HEK293T (cell line): Measurements from ENCODE around the gene NOXO1.

Experiments
- CTCF ChIA-PET: fragments of 350-600 bp; formaldehyde crosslinking; extraction: SDS; loops from one replicate; lab custom pipeline; 2021; ENCODE audit warnings: antibody characterized with exemption, inconsistent platforms; lab: Yijun Ruan, JAX
- POLR2A ChIA-PET: fragments of 350-600 bp; formaldehyde crosslinking; extraction: SDS; loops from one replicate; lab custom pipeline; 2020; ENCODE audit warnings: antibody characterized with exemption, inconsistent platforms; lab: Yijun Ruan, JAX
- DNase-seq: peaks from one replicate; pipeline ENCODE4 v3.0.0; 2012; ENCODE audit warnings: mixed read lengths; ENCODE audit errors: extremely low spot score
- ARNT ChIP-seq: fragments of 450-650 bp; IDR thresholded peaks from 2 replicates; pipeline ENCODE4 v1.6.1; 2017; ENCODE audit warnings: mild to moderate bottlenecking
- BHLHE40 ChIP-seq: fragments of 450-650 bp; IDR thresholded peaks from 2 replicates; pipeline ENCODE4 v1.6.1; 2016; ENCODE audit warnings: mild to moderate bottlenecking, moderate library complexity, borderline replicate concordance
- CTBP1 ChIP-seq: fragments of 450-650 bp; IDR thresholded peaks from 2 replicates; pipeline ENCODE4 v1.6.1; 2016; ENCODE audit warnings: borderline replicate concordance
- ELF4 ChIP-seq: fragments of 450-650 bp; IDR thresholded peaks from 2 replicates; pipeline ENCODE4 v1.6.1; 2017; ENCODE audit warnings: antibody characterized with exemption
- FOXA1 ChIP-seq: fragments of 450-650 bp; IDR thresholded peaks from 2 replicates; pipeline ENCODE4 v1.6.1; 2016; ENCODE audit warnings: mild to moderate bottlenecking
- FOXK2 ChIP-seq: fragments of 450-650 bp; IDR thresholded peaks from 2 replicates; pipeline ENCODE4 v1.6.1; 2016; ENCODE audit warnings: mild to moderate bottlenecking
- FOXM1 ChIP-seq: fragments of 450-650 bp; IDR thresholded peaks from 2 replicates; pipeline ENCODE4 v1.6.1; 2017; ENCODE audit warnings: mild to moderate bottlenecking, borderline replicate concordance
- HDGF ChIP-seq: fragments of 450-650 bp; IDR thresholded peaks from 2 replicates; pipeline ENCODE4 v1.6.1; 2017; ENCODE audit warnings: antibody characterized with exemption, borderline replicate concordance
- L3MBTL2 ChIP-seq: fragments of 450-650 bp; conservative IDR thresholded peaks from 2 replicates; pipeline ENCODE4 v1.6.1; 2016; ENCODE audit warnings: mild to moderate bottlenecking
- LEF1 ChIP-seq: fragments of 450-650 bp; IDR thresholded peaks from 2 replicates; pipeline ENCODE4 v1.6.1; 2017; ENCODE audit warnings: mild to moderate bottlenecking, borderline replicate concordance
- NFRKB ChIP-seq: fragments of 450-650 bp; IDR thresholded peaks from 2 replicates; pipeline ENCODE4 v1.6.1; 2016; ENCODE audit warnings: mild to moderate bottlenecking, moderate library complexity
- PKNOX1 ChIP-seq: fragments of 450-650 bp; IDR thresholded peaks from 2 replicates; pipeline ENCODE4 v1.6.1; 2016
- SP1 ChIP-seq: fragments of 450-650 bp; IDR thresholded peaks from 2 replicates; pipeline ENCODE4 v1.6.1; 2017
- SUZ12 ChIP-seq: fragments of 450-650 bp; IDR thresholded peaks from 2 replicates; pipeline ENCODE4 v1.6.1; 2016; ENCODE audit warnings: mild to moderate bottlenecking
- TARDBP ChIP-seq: fragments of 450-650 bp; IDR thresholded peaks from 2 replicates; pipeline ENCODE4 v1.6.1; 2016
- ZNF384 ChIP-seq: fragments of 450-650 bp; IDR thresholded peaks from 2 replicates; pipeline ENCODE4 v1.6.1; 2016

Gene NOXO1

DNA sequence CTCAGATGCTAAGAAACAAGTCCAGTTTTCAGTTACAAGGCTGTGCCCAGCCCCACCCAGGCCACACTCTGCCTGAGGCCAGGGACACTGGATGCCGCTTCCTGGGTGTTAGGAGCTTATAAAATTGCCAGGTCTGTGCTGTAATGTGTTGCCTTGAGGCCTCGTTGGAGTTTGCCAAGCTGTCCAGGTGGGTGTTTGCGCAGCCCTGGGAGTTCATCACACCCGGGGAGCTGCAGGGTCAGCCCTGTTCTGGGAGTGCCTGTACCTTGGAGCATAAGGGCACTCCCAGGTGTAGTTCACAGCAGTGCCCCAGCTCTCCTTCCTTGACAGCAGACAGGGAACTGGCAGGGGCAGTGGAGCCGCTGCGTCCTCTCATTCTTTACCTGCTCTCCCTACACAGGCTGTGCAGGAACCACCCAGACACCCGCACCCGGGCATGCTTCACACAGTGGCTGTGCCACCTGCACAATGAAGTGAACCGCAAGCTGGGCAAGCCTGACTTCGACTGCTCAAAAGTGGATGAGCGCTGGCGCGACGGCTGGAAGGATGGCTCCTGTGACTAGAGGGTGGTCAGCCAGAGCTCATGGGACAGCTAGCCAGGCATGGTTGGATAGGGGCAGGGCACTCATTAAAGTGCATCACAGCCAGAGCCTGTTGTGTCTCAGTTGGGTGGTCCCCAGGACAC lies 4.3 kb upstream of the NOXO1 start:
- DNase-seq: no peak
- POLR2A ChIA-PET: interaction anchor here (0.9 to 9.2 kb wide), 5 partner anchors 8 to 170 kb away, joined by 3 to 88 read pairs (median 8); partner anchors contain the start of genes RNF151, RPS2, TBL3 and TRAF7
- CTCF ChIA-PET: no interaction called here
- TF ChIP-seq FOXA1 (no peak), NFRKB (no peak), SUZ12 (no peak), FOXM1 (no peak)

DNA sequence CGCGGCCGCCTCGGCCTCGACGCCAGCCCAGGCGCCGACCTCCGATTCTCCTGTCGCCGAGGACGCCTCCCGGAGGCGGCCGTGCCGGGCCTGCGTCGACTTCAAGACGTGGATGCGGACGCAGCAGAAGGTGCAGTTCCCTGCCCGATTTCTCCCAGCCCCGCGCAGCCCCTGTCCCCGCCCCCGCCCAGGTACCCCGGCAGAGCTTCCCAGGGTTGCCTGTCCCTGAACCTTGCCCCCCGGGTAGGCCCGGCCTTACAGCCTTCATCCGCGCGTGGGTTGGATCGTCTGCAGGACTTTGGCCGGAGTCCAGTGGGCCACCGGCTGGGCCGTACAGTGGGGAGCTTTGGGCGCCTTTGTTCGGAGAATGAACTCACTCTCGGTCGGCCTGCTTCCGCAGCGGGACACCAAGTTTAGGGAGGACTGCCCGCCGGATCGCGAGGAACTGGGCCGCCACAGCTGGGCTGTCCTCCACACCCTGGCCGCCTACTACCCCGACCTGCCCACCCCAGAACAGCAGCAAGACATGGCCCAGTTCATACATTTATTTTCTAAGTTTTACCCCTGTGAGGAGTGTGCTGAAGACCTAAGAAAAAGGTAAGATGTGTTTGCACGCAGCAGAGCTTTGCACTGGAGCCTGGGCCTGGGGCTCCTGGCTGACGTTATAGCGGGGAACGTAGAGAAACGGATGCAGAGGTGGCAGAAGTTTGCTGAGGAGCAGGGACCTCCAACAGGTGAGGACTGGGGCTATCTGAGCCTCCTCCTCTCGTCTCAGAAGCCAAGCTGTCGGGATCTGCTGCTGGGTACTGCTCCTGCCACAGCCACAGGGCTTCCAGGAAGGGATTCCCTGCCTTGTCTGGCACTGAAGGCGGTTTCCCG lies 3.3 kb upstream of the NOXO1 start:
- TF ChIP-seq SUZ12: no peak
- 0 out of 2 replicates have a peak, but pooled peaks have one; percentile 0 for TF ChIP-seq LEF1

DNA sequence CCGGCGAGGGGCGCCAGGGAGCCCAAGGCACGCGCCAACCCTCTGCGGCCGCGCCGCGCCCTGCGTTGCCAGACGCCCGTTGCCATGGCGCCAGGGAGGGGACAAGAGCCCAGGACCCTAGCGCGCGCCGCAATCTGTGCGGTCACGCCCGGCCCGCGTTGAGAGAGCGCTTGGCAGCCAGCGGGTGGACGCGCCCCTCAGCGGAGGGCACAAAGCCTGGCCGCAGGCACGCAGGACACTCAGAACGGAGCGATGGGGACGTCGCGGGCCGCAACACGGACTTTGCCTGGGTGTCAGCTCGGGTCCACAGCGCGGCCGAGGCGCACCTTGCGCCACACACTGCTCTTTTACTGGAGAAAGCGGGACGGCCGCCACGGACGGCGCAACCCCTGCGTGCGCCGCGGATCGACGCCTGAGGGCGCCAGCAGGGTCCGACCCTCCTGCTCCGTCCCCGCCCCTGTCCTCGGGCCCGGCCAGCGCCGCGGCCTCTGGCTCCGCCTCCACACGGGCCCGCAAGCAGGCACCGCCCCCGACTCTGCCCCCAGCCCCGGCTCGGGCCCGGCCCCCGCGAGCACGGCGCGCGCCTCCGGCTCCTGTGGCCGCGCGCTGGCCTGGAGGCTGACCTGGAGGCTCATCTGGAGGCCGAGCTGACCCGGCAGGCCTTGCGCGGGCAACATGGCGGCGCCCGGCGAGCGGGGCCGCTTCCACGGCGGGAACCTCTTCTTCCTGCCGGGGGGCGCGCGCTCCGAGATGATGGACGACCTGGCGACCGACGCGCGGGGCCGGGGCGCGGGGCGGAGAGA lies 2.5 kb upstream of the NOXO1 start, which contains the start of gene GFER:
TSS of gene GFER (plus strand) at position 650 of the 803 bp plus-strand sequence. CDS start at position 676, 26 bp downstream.
- DNase-seq: peak; percentile 93
- POLR2A ChIA-PET: interaction anchor here (0.7 to 9.2 kb wide), 5 partner anchors 8 to 172 kb away, joined by 3 to 88 read pairs (median 8); partner anchors contain the start of genes RNF151, RPS2, TBL3 and TRAF7
- CTCF ChIA-PET: no interaction called here
- TF ChIP-seq FOXM1: peak; percentile 59; the same call in 1 of the 2 replicates
- TF ChIP-seq FOXA1: no peak
- no peak for TF ChIP-seq ELF4
- TF ChIP-seq L3MBTL2: no peak; the same call in 1 of the 2 replicates
- no peak for TF ChIP-seq FOXK2
- no peak for TF ChIP-seq HDGF
- no peak for TF ChIP-seq ZNF384
- TF ChIP-seq LEF1: peak; percentile 74; the same call in 1 of the 2 replicates
- TF ChIP-seq TARDBP: peak; percentile 38; the same call in 1 of the 2 replicates
- TF ChIP-seq ARNT: peak; percentile 42; the same call in 1 of the 2 replicates
- 0 out of 2 replicates have a peak, but pooled peaks have one; percentile 36 for TF ChIP-seq CTBP1
- no peak for TF ChIP-seq PKNOX1
- TF ChIP-seq BHLHE40: no peak
- TF ChIP-seq NFRKB: no peak
- no peak for TF ChIP-seq SP1
- TF ChIP-seq SUZ12: no peak

More for the DNA sequence above, 3.3 kb upstream of the NOXO1 start:
- CTCF ChIA-PET: no interaction called here
- POLR2A ChIA-PET: interaction anchor here (0.7 to 9.2 kb wide), 7 partner anchors 9 to 171 kb away, joined by 3 to 88 read pairs (median 6); partner anchors contain the start of genes RNF151, RPS2, TBL3 and TRAF7
- no peak for DNase-seq

DNA sequence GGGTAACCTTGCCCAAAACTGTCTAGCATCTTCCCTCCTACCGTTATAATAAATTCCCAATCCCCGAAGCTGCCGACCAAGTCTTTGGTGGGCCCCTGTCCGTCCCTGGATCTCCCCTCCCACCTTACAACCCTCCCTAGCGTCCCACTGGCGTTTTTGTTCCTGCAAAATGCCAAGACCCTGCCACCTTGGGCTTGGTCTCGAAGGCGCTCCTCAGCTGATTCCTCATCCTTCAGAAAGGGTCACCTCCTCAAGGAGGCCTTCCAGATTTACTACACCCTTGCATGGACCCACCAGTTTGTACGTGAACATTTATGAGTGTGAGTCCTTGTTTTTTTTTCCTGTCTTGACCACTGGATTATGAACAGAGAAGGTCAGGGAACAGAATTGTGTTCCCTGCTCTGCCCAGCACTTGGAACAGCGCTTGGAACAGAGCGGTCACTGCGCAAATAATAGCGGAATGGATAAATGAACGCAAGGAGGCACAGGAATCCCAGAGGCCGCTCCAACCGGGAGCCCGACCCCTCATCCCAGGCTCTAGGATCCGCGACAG lies 1.8 kb upstream of the NOXO1 start:
- CTCF ChIA-PET: no interaction called here
- DNase-seq: no peak
- POLR2A ChIA-PET: interaction anchor here (1.6 to 9.2 kb wide), 5 partner anchors 11 to 40 kb away, joined by 6 to 88 read pairs (median 12); partner anchors contain the start of genes MSRB1, RNF151, RPS2 and TBL3
- no peak for TF ChIP-seq SP1
- no peak for TF ChIP-seq PKNOX1
- TF ChIP-seq FOXM1: no peak
- no peak for TF ChIP-seq SUZ12
- TF ChIP-seq ZNF384: no peak
- no peak for TF ChIP-seq ARNT
- no peak for TF ChIP-seq TARDBP
- no peak for TF ChIP-seq FOXK2
- TF ChIP-seq CTBP1: no peak
- no peak for TF ChIP-seq L3MBTL2
- no peak for TF ChIP-seq LEF1

DNA sequence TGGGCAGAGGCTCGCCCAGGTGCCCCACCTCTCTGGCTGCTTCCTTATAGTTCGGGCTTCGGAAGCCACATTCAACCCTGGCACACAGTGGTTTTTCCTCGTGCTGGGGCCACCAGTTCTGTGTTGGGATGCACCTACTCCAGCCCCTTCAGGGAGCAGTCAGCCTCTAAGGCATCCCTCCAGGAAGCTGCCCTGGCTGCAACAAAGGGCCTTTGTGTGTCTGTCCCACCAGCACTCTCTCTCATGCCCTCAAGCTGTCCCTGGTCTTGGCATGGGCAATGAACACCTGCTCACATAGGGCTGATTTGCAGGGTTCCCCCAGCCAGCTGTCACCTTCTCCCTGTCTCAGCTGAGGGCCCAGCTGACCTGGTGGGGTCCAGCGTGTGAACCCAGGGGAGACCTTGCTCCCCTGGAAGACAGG lies 754 bp upstream of the NOXO1 start:
- CTCF ChIA-PET: interaction anchor here (0.9 to 1.4 kb wide), 4 partner anchors 22 to 44 kb away, joined by 3 to 5 read pairs (median 4); partner anchors contain the start of gene NHERF2

More for the DNA sequence above, 754 bp upstream of the NOXO1 start:
- TF ChIP-seq ARNT (no peak), FOXK2 (no peak), PKNOX1 (no peak), ZNF384 (no peak), SUZ12 (no peak)
- no peak for DNase-seq
- POLR2A ChIA-PET: interaction anchor here (0.9 to 9.2 kb wide), 6 partner anchors 10 to 39 kb away, joined by 3 to 88 read pairs (median 6); partner anchors contain the start of genes MSRB1, RNF151, RPS2 and TBL3
